Testis (tissue), 3 donors: Measurements from ENCODE around the gene ZNF655. TPM values are rescaled to one million over a fixed set of nuclear protein-coding genes. Genes with fewer than 3 reads are reported as not detected.

Experiments used
- polyA plus RNA-seq: library from polyadenylated mRNA; stranded (reverse); fragments of 350-450 nt; fragmentation: Illumina TruSeq; extraction: RNeasy Lipid Tissue Mini Kit (QIAGEN cat#74804); gene quantifications from one replicate; pipeline ENCODE4 v1.2.3, GENCODE V29; 2014; ENCODE audit warnings: low read depth, low replicate concordance; ENCODE audit not compliant: insufficient read depth
- total RNA-seq, 2 donors: library from RNA; depleted of rRNA; stranded (reverse); fragments of >200 nt; gene quantifications; one replicate each; pipeline ENCODE4 v1.2.3, GENCODE V29; 2016

ZNF655 gene
- total and polyA plus RNA-seq, 3 donors from 2014 or later: 45.9 to 149 (median 120) TPM

Other genes with a start within 250 kb of the ZNF655 start
- 100 to 1,000 TPM in 1 of 2 donors, 10 to 100 TPM in 1; 91.8 to 120 TPM for gene ARPC1A, start 232.7 kb upstream of the ZNF655 start, total RNA-seq
- 117 TPM for gene ARPC1A, start 232.7 kb upstream of the ZNF655 start, polyA plus RNA-seq
- 10 to 100 TPM; 50.5 to 64.9 TPM for gene ARPC1B, start 183.9 kb upstream of the ZNF655 start, total RNA-seq
- 64.6 TPM for gene ARPC1B, start 183.9 kb upstream of the ZNF655 start, polyA plus RNA-seq
- gene PDAP1, start 150.0 kb upstream of the ZNF655 start, total RNA-seq: 10 to 100 TPM; 50.5 to 74.0 TPM
- gene PDAP1, start 150.0 kb upstream of the ZNF655 start, polyA plus RNA-seq: 126 TPM
- 100 to 1,000 TPM in 1 of 2 donors, 10 to 100 TPM in 1; 91.2 to 123 TPM for gene BUD31, start 149.7 kb upstream of the ZNF655 start, total RNA-seq
- gene BUD31, start 149.7 kb upstream of the ZNF655 start, polyA plus RNA-seq: 174 TPM
- 10 to 100 TPM; 13.6 to 14.4 TPM for gene PTCD1, start 119.8 kb upstream of the ZNF655 start, total RNA-seq
- gene PTCD1, start 119.8 kb upstream of the ZNF655 start, polyA plus RNA-seq: 6.1 TPM
- 100 to 1,000 TPM; 107 to 130 TPM for gene CPSF4, start 119.7 kb upstream of the ZNF655 start, total RNA-seq
- 82.4 TPM for gene CPSF4, start 119.7 kb upstream of the ZNF655 start, polyA plus RNA-seq
- 100 to 1,000 TPM; 582 to 769 TPM for gene ATP5MF, start 92.5 kb upstream of the ZNF655 start, total RNA-seq
- gene ATP5MF, start 92.5 kb upstream of the ZNF655 start, polyA plus RNA-seq: 594 TPM
- 10 to 100 TPM; 26.2 to 32.0 TPM for gene ZNF789, start 85.8 kb upstream of the ZNF655 start, total RNA-seq
- gene ZNF789, start 85.8 kb upstream of the ZNF655 start, polyA plus RNA-seq: 30.9 TPM
- gene ZNF394, start 58.4 kb upstream of the ZNF655 start, total RNA-seq: 10 to 100 TPM; 45.3 to 65.0 TPM
- gene ZNF394, start 58.4 kb upstream of the ZNF655 start, polyA plus RNA-seq: 24.6 TPM
- gene ZKSCAN5, start 54.0 kb upstream of the ZNF655 start, total RNA-seq: 10 to 100 TPM; 19.9 to 24.9 TPM
- 24.7 TPM for gene ZKSCAN5, start 54.0 kb upstream of the ZNF655 start, polyA plus RNA-seq
- 10 to 100 TPM in 1 of 2 donors, 1 to 10 TPM in 1; 9.2 to 11.5 TPM for gene FAM200A, start 6.5 kb upstream of the ZNF655 start, total RNA-seq
- 11.4 TPM for gene FAM200A, start 6.5 kb upstream of the ZNF655 start, polyA plus RNA-seq
- gene TMEM225B, start 39.6 kb downstream of the ZNF655 start, total RNA-seq: 10 to 100 TPM; 57.0 to 62.1 TPM
- 406 TPM for gene TMEM225B, start 39.6 kb downstream of the ZNF655 start, polyA plus RNA-seq
- gene ZSCAN25, start 58.3 kb downstream of the ZNF655 start, total RNA-seq: 10 to 100 TPM; 31.0 to 36.0 TPM
- 14.1 TPM for gene ZSCAN25, start 58.3 kb downstream of the ZNF655 start, polyA plus RNA-seq
- under 1 TPM; 0.12 to 0.63 TPM for gene CYP3A5, start 121.4 kb downstream of the ZNF655 start, total RNA-seq
- 0.55 TPM for gene CYP3A5, start 121.4 kb downstream of the ZNF655 start, polyA plus RNA-seq
- gene CYP3A7, start 176.6 kb downstream of the ZNF655 start, total RNA-seq: not detected
- gene CYP3A7, start 176.6 kb downstream of the ZNF655 start, polyA plus RNA-seq: not detected
- gene CYP3A4, start 225.5 kb downstream of the ZNF655 start, total RNA-seq: 1 to 10 TPM; 1.3 to 1.8 TPM
- gene CYP3A4, start 225.5 kb downstream of the ZNF655 start, polyA plus RNA-seq: 0.34 TPM